T follicular helper cell (primary cell): ENCODE measurements around the gene CCNC.

Experiments
- DNase-seq: peaks from one replicate; pipeline ENCODE4 v3.0.0-alpha.2; 2020; ENCODE audit warnings: low read depth

CCNC gene

DNA sequence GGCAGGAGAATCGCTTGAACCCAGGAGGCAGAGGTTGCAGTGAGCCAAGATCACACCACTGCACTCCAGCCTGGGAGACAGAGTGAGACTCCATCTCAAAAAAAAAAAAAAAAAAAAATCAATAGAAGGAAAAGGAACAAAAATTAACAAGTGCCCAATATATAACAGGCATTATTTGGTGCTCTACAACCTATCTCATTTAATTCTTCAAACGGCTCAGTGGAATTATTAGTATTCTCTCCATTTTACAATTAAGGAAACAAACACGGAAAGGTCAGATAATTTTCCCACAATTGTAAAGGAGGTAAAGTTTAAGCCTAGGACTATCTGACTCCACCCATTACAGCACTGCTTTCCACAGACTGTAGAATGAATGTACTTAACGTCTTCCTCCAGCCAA lies 19.8 kb downstream of the CCNC start:
- DNase-seq: no peak

DNA sequence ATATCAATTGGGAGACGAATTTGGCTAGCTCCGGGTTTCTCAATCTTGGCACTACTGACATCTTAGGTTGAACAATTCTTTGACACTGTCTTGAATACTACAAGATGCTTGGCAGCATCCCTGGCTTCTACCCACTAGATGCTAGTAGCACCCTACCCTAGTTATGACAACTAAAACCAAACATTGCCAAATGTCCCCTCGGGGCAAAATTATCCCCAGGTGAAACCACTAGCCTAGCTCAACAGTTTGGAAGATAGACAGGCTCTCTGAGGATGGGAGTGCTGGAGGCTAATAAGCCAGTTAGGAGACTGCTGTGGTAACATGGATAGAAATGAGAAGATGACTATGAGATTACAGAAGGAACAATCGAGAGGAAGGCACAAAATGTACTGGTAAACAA lies 20.9 kb downstream of the CCNC start:
- no peak for DNase-seq

DNA sequence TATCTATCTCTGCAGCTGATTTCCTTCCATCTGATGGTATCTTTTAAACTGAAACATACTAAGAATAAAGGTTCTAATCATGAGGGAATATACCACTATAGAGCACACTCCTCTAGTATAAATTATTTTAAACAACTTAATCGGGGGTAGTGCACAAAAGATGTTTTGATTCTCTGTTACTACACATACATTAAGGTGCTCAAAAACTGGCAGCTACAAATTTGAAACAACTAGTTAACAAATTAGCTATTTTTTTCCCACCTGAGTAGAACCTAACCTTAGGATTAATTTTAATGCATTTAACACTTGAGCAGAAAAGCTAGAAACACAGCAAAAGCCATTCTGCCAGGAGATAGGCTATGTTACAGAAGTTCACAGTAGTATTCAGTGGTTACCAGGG lies 23.0 kb downstream of the CCNC start:
- no peak for DNase-seq

DNA sequence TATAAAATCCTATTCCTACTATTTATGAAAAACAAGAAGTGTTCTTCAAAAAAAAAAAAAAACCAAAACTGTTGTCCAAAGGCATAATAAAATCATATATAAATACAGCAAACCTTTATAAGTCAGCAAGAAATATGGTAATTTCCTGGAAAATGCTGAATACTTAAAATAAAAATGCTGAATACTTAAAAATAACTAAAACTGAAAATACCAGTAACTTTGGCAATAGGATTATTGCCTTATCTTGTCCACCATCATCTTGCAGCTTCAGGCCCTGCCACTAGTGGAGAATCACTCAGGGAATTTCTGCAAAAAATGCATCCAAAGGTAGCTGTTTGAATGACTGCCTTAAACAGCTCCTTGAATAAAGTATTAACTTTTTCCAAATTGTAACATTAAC lies 24.5 kb downstream of the CCNC start:
- DNase-seq: no peak

DNA sequence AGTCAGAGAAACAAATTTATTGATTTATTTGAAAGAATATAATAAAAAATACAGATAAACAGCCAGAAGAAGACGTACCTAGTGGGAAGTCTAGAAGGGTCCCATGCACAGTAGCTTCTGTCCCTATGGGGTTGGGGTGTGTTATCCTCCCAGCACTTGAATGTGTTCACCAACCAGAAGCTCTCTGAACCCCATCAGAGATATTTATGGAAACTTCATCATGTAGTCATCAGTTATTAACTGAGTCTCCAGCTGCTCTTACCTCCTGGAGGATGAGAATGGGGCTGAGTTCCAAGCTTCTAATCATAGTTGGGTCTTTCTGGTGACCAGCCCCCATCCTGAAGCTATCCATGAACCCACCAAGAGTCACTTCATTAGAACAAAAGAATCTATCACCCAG lies 37.8 kb downstream of the CCNC start:
- DNase-seq: no peak

DNA sequence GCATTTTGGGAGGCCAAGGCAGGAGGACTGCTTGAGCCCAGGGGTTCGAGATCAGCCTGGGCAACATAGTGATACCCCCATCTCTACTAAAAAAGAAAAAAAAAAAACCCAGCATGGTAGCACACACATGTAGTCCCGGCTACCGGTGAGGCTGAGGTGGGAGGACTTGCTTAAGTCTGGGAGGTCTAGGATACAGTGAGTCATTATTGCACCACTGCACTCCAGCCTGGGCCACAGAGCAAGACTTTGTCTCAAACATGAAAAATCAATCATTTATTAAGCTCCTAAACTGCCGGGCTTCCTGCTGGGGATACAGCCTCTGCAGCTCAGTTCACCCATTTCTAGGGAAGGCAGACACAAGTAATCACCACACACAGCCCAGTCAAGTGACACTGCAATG lies 45.9 kb downstream of the CCNC start:
- no peak for DNase-seq

DNA sequence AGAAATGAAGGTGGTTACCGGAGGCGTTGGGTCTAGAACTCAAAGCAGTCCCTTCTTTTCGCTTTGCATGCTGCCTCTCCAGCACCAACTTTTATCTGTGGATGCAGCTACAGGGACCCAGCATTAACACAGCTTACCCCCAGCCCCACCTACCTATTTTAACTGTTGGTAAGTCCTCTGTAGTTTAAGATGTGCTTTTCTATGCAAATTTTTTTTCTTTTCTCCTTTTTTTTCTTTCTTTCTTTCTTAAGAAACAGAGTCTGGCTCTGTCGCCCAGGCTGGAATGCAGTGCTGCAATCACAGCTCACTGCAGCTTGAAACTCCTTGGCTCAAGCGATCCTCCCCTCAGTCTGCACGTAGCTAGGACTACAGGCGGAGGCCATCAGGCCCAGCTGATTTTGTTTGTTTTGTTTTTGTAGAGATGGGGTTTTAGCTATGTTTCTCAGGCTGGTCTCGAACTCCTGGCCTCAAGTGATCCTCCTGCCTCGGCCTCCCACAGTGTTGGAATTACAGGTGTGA lies 46.8 kb downstream of the CCNC start:
- DNase-seq: no peak

DNA sequence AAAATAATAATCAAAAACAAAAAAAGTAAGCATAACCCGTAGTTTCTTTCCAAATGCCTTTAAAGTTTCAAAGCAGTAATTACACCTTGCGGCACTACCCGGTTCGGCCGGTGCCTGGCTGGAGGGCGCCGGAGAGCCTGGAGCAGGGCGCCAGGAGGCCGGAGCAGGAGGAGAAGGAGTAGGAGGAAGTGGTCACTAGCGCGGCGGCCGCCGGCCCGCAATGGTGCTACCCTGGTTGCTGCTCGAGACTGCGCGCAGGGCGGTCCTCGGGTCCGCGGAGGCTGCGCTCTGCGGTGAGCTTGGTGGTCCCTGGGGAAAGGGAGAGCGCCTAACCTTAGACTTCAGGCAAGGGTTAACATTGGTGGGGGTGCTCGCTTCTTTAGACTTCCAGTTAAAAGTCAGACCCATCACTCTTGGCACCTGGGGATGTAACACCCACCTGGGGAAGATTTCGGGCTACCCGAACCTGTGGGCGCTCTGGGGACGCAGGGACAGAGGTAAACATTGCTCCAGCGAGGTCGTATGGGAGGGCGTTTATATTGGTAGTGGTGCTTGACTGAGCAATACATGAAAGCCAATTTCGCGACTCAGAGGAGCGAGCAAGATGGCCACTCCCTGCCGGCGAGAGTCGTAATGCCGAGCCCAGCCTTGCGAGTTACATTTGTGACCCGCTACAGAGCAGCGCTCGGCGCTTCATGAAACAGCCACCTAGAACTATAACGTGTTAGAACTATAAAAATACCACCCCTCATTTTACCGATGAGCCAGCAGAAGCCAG lies 47.4 kb downstream of the CCNC start:
- peak; percentile 48 for DNase-seq

DNA sequence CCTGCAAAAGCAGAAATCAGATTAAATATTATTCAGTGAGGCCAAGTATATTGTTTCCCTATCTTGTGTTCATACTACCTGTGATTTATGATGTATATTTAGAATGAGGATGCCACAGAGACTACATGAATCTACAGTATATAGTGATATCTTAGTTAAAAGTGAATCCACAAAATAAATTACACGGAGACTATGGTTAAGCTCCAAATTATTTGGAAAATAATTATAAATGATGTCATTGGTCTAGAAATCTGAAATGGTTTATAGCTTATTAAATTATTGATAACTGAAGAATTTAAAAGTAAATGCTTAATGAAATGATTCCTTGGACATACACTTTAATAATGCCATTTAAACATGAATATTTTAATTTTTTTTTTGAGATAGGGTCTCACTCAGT lies 49.0 kb downstream of the CCNC start:
- DNase-seq: no peak

DNA sequence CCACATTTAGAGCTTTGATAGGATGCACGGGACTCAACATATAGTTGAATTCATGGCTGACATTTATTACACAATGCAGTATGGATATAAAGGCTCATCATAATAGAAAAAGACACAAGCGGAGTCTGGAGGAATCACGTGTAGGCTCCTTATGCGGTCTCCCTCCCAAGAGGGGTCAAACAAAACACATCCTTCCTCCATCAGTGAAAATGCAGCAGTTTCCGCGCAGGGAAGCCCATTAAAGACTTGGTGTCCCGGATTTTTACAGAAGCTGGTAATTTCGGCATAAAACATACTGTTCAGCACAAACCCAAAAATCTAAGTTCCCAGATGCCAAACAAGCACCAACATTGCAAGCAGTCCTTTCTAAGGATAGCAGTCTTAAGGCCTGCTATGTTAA lies 54.4 kb downstream of the CCNC start:
- DNase-seq: no peak

DNA sequence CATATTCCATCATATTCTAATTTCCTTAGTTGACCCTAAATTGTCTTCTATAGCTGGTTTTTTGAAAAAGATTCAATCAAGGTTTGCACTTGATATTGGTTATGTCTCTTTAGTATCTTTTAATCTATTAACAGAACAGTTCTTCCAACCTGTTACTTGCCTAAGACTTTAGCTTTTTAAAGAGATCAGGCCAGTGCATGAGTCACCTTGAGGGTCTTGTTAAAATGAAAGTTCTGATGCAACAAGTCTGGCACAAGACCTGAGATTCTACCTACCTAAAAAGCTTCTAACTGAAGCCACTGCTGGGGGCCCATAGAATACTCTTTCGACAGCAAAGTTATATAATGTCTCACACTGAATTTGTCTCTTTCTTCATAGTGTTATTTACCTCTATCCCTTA lies 56.4 kb downstream of the CCNC start:
- no peak for DNase-seq

DNA sequence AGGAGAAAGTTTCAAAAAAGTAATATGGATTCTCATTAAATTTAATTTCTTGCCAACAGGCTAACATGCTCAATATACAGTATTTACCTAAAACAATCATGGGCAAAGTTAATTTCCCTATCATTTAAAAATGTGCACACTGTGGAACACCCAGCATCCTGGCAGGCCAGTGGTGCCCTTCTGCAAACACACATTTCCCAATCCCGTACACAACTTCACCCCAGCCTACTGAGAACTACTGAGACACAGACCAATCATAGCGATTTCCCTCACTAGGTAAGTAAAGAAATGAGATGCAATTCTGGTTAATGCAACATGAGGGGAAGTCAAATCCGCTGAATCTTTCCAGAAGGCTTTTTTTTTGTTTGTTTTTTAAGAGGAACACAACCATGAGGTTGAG lies 60.8 kb downstream of the CCNC start:
- DNase-seq: no peak

DNA sequence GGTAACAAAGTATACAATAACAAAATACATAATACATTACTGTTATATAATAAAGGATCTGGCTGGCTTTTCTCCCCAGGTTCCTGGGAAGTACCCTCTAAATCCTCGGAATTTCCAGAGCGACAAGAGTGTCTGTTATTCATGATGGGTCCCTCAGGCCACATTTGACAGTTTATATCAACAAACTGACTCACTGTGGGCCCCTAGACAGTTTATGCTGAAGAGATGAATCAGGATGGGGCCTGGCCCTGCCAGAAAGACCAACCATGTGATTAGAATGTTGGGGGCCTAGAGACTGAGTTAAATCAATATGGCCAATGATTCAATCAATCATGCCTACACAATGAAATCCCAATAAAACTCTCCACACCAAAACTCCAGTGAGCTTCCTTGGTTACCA lies 66.7 kb downstream of the CCNC start:
- DNase-seq: no peak

DNA sequence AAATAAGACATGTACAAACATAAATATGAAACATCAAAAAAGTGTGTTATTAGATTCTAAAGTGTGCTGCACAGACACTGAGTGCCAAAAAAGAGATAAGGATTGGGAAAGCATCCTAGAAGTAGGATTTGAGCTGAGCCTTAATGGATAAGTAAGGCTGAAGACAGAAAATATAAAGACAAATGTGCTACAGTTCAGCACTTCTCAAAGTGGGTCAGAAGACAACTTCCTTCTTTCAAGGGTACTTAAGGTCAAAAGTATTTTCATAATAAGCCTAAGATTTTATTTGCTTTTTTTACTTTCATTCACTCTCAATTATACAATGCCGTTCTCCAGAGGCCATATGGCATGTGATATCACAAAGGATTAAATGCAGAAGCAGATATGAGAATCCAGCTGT lies 70.0 kb downstream of the CCNC start:
- no peak for DNase-seq

DNA sequence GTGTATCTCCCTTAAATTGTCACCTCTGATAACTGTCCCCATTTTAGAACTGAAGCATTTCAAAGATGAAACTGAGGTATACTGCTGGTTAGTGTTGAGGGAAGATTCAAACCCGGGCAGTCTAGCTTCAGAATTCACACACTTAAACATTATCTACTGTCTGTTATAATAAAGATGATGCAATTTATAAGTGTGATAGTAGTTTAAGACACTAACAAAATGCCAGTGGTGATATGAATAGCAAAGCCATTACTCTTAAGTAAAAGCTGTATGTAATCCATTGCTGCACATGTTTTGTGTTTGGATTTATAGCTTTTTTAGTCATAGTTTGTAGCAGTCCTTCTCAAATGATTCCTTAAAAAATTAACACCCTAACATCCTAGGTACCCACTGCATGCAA lies 73.0 kb downstream of the CCNC start:
- DNase-seq: no peak
